ENCODE measurements around the gene MEMO1.

GRCh38 chr2:32003791-32004190, 7.0 kb downstream of the MEMO1 start:
- TF ChIP-seq ARNTL (CRISPR knock-in tag; IDR thresholded peaks at IDR 0.05; ENCODE audit: borderline replicate concordance, low read depth) (no peak), CSRNP3 (CRISPR knock-in tag; IDR thresholded peaks at IDR 0.05) (no peak), ZNF8 (CRISPR knock-in tag; IDR thresholded peaks at IDR 0.05) (no peak), CREB5 (CRISPR knock-in tag; IDR thresholded peaks at IDR 0.05; ENCODE audit: low read depth) (no peak), ZNF70 (CRISPR knock-in tag; IDR thresholded peaks at IDR 0.05) (no peak), OSR1 (CRISPR knock-in tag; IDR thresholded peaks at IDR 0.05) (no peak), PATZ1 (CRISPR knock-in tag; IDR thresholded peaks at IDR 0.05; ENCODE audit: borderline replicate concordance) (no peak), ESRRG (CRISPR knock-in tag; IDR thresholded peaks at IDR 0.05) (no peak), ISL1 (CRISPR knock-in tag; IDR thresholded peaks at IDR 0.05) (no peak), SNAI2 (CRISPR knock-in tag; IDR thresholded peaks at IDR 0.05) (no peak), PPARA (CRISPR knock-in tag; IDR thresholded peaks at IDR 0.05; ENCODE audit: borderline replicate concordance) (no peak), TSHZ2 (CRISPR knock-in tag; IDR thresholded peaks at IDR 0.05) (no peak), ZNF565 (CRISPR knock-in tag; conservative IDR thresholded peaks at IDR 0.05; ENCODE audit: low read depth) (no peak), BACH2 (CRISPR knock-in tag; IDR thresholded peaks at IDR 0.05; ENCODE audit: borderline replicate concordance) (no peak)
